HL-60 (cell line): ENCODE data around the gene TBC1D5.
"Not testable (repeated sequence)": the region's sequence is repeated elsewhere in the genome, so short reads cannot be mapped to it uniquely, and the experiment has no call there.

Experiments
- DNase-seq, 2 experiments: peaks; one replicate each; pipeline ENCODE4 v3.0.0-alpha.2; 2010 to 2020; ENCODE audit warnings: low read depth in 1 of 2, low spot score in 1 of 2
- H3K27ac ChIP-seq: fragments of 250-450 bp; sonication (Bioruptor Pico); replicated peaks from 2 replicates; pipeline ENCODE4 v1.5.1; 2020; ENCODE audit warnings: mild to moderate bottlenecking, moderate library complexity
- H3K27me3 ChIP-seq: fragments of 250-450 bp; sonication (Bioruptor Pico); 2 replicates; pipeline ENCODE4 v1.5.1; 2021; ENCODE audit warnings: mild to moderate bottlenecking, moderate library complexity; ENCODE audit not compliant: insufficient read depth, poor library complexity, severe bottlenecking
- H3K4me3 ChIP-seq: replicated peaks from 2 replicates; pipeline ENCODE4 v1.5.1; 2011; ENCODE audit warnings: mild to moderate bottlenecking, control low read depth, low read length; ENCODE audit not compliant: insufficient read depth
- GABPA ChIP-seq: IDR thresholded peaks from 2 replicates; pipeline ENCODE4 v1.6.1; 2012; ENCODE audit warnings: low read depth
- POLR2AphosphoS5 ChIP-seq: IDR thresholded peaks from 2 replicates; pipeline ENCODE4 v1.6.1; 2012; ENCODE audit warnings: low read depth
- REST ChIP-seq: IDR thresholded peaks from 2 replicates; pipeline ENCODE4 v1.6.1; 2012; ENCODE audit warnings: low read depth; ENCODE audit not compliant: insufficient replicate concordance
- SPI1 ChIP-seq: IDR thresholded peaks from 2 replicates; pipeline ENCODE4 v1.6.1; 2012; ENCODE audit warnings: low read depth, mild to moderate bottlenecking, borderline replicate concordance
- TF ChIP-seq, protein P1 (sequence below): IDR thresholded peaks from one replicate; pipeline ENCODE4 v1.5.1; 2011; ENCODE audit warnings: low read length, control low read depth, inconsistent platforms; ENCODE audit not compliant: insufficient read depth

The TBC1D5 gene

DNA sequence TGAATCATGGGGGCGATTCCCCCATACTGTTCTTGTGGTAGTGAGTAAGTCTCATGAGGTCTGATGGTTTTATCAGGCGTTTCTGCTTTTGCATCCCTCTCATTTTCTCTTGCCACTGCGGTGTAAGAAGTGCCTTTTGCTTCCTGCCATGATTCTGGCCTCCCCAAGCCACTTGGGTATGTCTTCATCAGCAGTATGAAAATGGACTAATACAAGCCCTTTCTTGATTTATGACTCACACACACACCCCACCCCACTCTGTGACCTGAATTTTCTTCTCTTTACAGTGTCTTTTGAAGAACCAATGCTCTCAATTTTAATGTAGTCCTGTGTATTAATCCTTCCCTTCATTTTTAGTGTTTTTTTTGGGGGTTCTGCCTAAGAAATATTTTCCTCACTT lies 612.9 kb downstream of the TBC1D5 start:
- no peak for TF ChIP-seq REST
- no peak for TF ChIP-seq POLR2AphosphoS5
- TF ChIP-seq GABPA, result no peak
- no peak for TF ChIP-seq SPI1
- TF ChIP-seq, protein P1, sequence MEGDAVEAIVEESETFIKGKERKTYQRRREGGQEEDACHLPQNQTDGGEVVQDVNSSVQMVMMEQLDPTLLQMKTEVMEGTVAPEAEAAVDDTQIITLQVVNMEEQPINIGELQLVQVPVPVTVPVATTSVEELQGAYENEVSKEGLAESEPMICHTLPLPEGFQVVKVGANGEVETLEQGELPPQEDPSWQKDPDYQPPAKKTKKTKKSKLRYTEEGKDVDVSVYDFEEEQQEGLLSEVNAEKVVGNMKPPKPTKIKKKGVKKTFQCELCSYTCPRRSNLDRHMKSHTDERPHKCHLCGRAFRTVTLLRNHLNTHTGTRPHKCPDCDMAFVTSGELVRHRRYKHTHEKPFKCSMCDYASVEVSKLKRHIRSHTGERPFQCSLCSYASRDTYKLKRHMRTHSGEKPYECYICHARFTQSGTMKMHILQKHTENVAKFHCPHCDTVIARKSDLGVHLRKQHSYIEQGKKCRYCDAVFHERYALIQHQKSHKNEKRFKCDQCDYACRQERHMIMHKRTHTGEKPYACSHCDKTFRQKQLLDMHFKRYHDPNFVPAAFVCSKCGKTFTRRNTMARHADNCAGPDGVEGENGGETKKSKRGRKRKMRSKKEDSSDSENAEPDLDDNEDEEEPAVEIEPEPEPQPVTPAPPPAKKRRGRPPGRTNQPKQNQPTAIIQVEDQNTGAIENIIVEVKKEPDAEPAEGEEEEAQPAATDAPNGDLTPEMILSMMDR, result no peak
- Histone ChIP-seq H3K27me3 (no peaks in the 10 kb centered on the region), H3K27ac (no peak overlapping the region), H3K4me3 (no peak overlapping the region)
- no peak for DNase-seq

DNA sequence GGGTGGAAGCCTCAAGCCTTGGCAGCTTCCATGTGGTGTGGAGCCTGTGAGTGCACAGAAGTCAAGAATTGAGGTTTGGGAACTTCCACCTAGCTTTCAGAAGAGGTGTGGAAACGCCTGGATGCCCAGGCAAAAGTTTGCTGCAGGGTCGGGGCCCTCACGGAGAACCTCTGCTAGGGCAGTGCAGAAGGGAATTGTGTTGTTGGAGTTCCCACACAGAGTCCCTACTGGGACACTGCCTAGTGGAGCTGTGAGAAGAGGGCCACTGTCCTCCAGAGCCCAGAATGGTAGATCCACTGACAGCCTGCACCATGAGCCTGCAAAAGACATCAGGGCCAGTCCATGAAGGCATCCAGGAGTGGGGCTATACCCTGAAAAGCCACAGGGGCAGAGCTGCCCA lies 613.8 kb downstream of the TBC1D5 start:
- not testable (repeated sequence) for DNase-seq, H3K27ac ChIP-seq, H3K4me3 ChIP-seq, H3K27me3 ChIP-seq

DNA sequence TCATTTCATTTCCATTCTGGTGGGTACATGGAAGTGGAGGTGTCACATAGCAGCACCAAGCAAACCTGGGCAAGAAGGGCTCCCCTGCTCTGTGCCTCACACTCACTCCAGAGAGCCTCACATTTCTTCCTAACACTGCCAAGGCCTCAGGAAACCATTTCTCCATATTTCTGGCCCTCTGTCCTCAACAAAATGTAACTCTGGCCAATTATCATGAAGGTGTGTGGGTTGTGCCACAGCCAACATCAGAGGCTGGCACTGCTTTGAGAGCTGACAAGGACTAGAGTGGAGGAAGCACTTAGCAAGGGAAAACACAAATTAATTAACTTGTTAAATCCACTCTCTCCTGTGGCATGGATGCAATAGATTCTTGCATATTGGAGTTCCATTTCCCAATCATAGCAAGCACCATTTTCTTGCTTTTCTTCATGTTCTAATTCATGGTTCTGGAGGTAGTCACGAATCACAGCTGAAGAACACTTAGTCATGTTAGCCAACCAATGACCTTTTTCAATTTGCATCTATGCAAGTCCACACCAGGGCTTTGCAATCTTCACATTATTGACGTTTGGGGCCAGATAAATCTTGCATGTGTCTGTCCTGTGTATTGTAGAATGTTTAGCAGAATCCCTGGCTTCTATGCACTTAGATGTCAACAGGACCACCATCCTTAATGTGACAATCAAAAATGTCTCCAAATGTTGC lies 616.5 kb downstream of the TBC1D5 start:
- no peak for TF ChIP-seq GABPA
- no peak for TF ChIP-seq SPI1
- TF ChIP-seq REST, result no peak
- TF ChIP-seq POLR2AphosphoS5, result no peak
- TF ChIP-seq, protein P1, result no peak
- H3K27ac ChIP-seq, result no peak overlapping the region
- H3K4me3 ChIP-seq, result no peak overlapping the region
- H3K27me3 ChIP-seq, result no peaks in the 10 kb centered on the region
- no peak for DNase-seq

GRCh38 chr3:17122758-17123157 lies 619.7 kb downstream of the TBC1D5 start:
- TF ChIP-seq, protein P1, result no peak
- TF ChIP-seq REST (no peak), POLR2AphosphoS5 (no peak), GABPA (no peak), SPI1 (no peak)
- DNase-seq, result no peak
- no peak overlapping the region for H3K4me3 ChIP-seq
- no peak overlapping the region for H3K27ac ChIP-seq
- H3K27me3 ChIP-seq, result no peaks in the 10 kb centered on the region
